ENCODE data around the gene GCNA.
"Not testable (repeated sequence)": the region's sequence is repeated elsewhere in the genome, so short reads cannot be mapped to it uniquely, and the experiment has no call there.

Gene GCNA
- total RNA-seq, result 5.7 to 9.8 (median 8.8) reads per million in 3 experiments

- no peak for DNase-seq
Measured at GRCh38 chrX:71578253-71579135, at the start of gene GCNA. GCNA (plus strand) TSS chrX:71578437; CDS start chrX:71580822, 2,385 bp downstream.

GRCh38 chrX:71532078-71532752 is 46.0 kb upstream of the GCNA start:
- peak; percentile 80 for DNase-seq

- DNase-seq, result peak; percentile 93
Measured at GRCh38 chrX:71532753-71533425, 45.3 kb upstream of the GCNA start, which contains the start of gene OGT. OGT (plus strand) TSS chrX:71533104; CDS start chrX:71533300, 196 bp downstream.

- DNase-seq, result no peak
Measured at GRCh38 chrX:71533516-71533850, 44.8 kb upstream of the GCNA start.

GRCh38 chrX:71533851-71534561 is 44.2 kb upstream of the GCNA start:
- DNase-seq, result peak; percentile 64

- DNase-seq, result no peak
Measured at GRCh38 chrX:71534773-71535544, 43.3 kb upstream of the GCNA start.

GRCh38 chrX:71536285-71536684 is 42.0 kb upstream of the GCNA start:
- DNase-seq, result no peak

GRCh38 chrX:71537743-71538142 is 40.5 kb upstream of the GCNA start:
- DNase-seq, result no peak

GRCh38 chrX:71540801-71541200 is 37.4 kb upstream of the GCNA start:
- no peak for DNase-seq

- DNase-seq, result no peak
Measured at GRCh38 chrX:71541210-71542022, 36.8 kb upstream of the GCNA start.

GRCh38 chrX:71542411-71542810 is 35.8 kb upstream of the GCNA start:
- DNase-seq, result no peak

- no peak for DNase-seq
Measured at GRCh38 chrX:71542825-71543224, 35.4 kb upstream of the GCNA start.

- no peak for DNase-seq
Measured at GRCh38 chrX:71543316-71543715, 34.9 kb upstream of the GCNA start.

- no peak for DNase-seq
Measured at GRCh38 chrX:71545364-71545763, 32.9 kb upstream of the GCNA start.

- DNase-seq, result no peak
Measured at GRCh38 chrX:71546879-71547278, 31.4 kb upstream of the GCNA start.

GRCh38 chrX:71547339-71547738 is 30.9 kb upstream of the GCNA start:
- no peak for DNase-seq

GRCh38 chrX:71549986-71550385 is 28.3 kb upstream of the GCNA start:
- DNase-seq, result no peak

GRCh38 chrX:71550578-71550977 is 27.7 kb upstream of the GCNA start:
- DNase-seq, result no peak

GRCh38 chrX:71556036-71556435 is 22.2 kb upstream of the GCNA start:
- no peak for DNase-seq

- DNase-seq, result no peak
Measured at GRCh38 chrX:71558920-71559319, 19.3 kb upstream of the GCNA start.

- not testable (repeated sequence) for DNase-seq
Measured at GRCh38 chrX:71559773-71560172, 18.5 kb upstream of the GCNA start.

All from central memory CD4-positive, alpha-beta T cell (primary cell).